HG02678 (cell line): ENCODE measurements around the gene FCMR.
"Not testable (repeated sequence)": the region's sequence is repeated elsewhere in the genome, so short reads cannot be mapped to it uniquely, and the experiment has no call there.

ENCODE experiments used
- ATAC-seq: cut with Tn5 transposase; IDR thresholded peaks from one replicate; pipeline ENCODE4 v1.9.1; 2021; ENCODE audit warnings: mild to moderate bottlenecking, moderate library complexity; ENCODE audit not compliant: unreplicated experiment

The FCMR gene

DNA sequence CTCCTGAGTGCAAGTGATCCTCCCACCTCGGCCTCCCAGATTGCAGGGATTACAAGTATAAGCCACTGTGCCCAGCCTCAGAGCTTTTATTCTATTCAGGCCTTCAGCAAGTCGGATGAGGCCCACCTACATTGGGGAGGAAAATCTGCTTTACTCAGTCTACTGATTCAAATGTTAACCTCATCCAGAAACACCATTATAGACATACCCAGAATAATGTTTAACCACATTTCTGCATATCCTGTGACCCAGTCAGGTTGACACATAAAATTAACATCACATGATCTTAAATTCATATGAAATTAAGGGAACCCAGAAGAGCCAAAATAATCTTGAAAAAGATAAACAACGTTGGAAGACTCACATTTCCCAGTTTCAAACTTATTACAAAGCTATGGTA, 41.4 kb downstream of the FCMR start:
- no peak for ATAC-seq

DNA sequence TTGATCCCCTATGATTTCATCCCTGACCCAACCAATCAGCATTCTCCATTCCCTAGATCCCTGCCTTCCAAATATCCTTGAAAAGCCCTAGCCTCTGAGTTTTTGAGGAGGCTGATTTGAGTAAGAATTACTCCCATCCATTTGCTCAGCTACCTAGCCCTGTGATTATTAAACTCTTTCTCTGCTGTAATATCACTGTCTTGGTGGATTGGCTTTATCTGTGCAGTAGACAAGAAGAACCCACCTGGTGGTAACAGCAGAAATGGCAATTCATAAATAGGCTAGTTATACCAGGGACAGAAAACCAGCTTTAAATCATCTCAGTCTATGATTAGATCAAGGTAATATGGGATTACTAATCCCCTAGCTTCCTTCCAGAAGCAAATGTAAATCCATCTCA, 43.3 kb downstream of the FCMR start:
- no peak for ATAC-seq

DNA sequence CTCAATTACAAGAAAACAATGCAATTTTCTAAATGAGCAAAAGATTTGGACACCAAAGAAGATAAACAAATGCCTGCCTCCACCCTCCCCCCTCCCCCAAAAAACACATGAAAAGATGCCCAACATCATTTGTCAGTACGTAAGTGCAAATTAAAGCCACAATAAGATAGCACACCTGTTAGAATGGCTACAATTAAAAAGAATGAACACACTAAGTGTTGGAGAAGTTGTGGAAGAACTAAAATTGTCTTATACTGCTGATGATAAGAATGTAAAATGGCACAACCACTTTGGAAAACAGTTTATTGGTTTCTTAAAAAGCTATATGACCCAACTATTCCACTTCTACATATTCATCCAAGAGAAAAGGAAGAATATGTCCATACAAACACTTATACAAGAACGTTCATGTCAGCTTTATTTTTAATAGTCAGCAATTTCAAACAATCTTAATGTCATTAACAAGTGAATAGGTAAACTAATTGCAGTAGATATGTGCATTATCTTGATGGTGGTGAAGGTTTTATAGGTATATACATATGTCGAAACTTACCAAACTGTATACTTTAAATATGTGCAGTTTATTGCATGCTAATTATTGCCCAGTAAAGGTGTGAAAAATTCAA, 45.9 kb downstream of the FCMR start:
- no peak for ATAC-seq

DNA sequence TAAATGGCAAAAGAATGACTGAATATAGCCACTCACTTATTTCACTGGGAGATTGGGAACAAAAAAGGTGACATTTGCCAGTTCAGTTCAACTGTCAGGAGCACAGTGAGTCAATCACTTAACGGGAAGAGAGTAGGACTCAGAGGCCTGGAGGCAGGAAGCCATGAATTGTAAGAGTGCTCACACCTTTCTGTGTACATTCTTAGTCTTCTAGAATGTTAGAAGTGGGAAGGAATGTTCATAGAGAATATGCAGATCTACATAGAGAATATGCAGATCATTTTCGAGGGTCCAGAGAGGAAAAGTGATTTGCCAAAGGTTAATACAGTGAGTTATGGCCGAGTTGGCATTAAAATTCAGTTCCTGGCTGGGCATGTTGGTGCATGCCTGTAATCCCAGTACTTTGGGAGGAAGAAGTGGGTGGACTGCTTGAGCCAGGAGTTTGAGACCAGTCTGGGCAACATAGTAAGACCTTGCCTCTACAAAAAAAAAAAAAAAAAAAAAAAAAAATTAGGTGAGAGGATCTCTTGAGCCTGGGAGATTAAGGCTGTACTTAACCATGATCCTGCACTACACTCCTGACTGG, 48.0 kb downstream of the FCMR start:
- ATAC-seq = no peak

DNA sequence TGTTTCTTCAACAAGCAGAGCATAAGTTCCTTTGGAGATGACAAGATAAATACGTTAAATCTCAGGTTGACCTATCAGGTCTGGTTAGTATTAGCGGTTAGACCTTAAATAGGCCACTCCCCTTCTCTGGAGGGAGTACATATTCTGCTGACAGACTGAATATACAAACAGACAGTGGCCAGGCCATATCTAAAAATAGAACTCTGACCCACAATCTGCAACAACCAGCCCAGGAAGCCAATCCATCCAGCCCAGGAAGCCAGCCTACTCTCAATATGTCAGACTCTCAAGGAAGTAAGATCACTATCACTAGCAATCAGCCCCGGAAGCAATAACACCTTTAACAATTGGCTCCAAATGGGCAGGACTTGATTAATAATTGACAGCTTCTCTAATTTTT, 49.6 kb downstream of the FCMR start:
- no peak for ATAC-seq

DNA sequence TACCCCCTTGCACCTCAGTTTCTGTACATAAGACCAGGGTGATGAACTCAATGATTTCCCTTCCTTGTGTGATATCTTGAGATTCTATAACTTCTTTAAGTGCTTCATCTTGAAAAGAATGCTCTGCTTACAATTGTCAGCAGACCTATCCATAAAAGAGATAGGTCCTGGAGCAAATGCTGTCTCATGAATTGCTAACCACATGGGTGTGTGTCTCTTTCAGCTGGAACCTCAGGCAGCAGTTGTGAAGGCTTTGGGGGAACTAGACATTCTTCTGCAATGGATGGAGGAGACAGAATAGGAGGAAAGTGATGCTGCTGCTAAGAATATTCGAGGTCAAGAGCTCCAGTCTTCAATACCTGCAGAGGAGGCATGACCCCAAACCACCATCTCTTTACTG, 53.5 kb downstream of the FCMR start:
- ATAC-seq = no peak

DNA sequence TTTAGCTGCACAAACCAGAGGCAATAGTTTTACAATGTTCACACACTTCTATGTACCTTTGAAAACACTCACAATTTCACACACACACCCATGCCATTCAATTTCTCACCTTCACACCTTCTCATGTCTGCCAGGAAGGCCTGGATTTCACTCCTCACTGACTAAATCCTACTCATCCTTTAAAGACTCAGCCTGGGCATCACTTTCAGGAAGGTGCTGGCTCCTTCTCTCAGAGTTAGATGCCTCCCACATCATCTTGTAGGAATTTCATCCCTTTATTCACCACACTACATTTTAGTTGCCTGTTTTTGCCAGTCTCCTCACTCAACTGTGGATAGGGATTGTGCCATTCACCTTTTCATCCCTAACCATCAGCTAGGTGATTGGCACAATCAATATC, 54.0 kb downstream of the FCMR start:
- no peak for ATAC-seq

DNA sequence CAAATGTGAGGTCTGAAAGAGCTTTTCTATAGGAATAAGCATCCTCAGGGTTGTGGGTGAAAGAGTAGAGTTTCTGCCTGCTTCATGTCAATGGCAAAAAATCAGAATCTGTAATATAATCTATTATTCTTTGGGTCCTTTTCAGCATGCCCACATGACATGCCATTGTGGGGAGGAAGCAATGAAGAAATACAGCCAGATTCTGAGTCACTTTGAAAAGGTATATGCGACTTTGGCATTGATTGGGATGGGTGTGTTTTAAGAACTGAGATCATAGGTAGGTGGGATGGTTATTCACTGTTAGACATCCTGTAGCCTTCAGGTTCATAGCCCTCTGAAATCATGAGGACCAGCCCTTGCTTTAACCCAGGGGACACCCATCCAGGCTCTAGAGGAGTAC, 54.5 kb downstream of the FCMR start:
- no peak for ATAC-seq

DNA sequence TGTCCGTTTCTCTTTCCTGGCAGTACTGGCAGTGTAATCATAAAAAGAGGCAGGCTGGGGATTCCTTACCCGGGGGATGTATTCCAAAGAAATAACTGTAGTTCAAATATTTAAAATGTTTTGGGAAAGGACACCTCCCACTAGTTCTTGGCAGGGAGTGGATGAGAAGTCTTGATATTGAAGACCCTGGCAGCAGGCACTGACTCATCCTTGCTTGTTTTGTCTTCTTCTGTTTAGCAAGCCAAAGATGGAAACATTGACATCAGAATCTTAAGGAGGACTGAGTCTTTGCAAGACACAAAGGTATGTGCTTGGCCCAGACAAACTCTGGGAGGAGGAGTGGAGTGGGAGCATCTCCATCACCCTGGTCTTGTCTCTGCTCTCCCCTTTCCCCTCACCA, 55.7 kb downstream of the FCMR start:
- no peak for ATAC-seq

DNA sequence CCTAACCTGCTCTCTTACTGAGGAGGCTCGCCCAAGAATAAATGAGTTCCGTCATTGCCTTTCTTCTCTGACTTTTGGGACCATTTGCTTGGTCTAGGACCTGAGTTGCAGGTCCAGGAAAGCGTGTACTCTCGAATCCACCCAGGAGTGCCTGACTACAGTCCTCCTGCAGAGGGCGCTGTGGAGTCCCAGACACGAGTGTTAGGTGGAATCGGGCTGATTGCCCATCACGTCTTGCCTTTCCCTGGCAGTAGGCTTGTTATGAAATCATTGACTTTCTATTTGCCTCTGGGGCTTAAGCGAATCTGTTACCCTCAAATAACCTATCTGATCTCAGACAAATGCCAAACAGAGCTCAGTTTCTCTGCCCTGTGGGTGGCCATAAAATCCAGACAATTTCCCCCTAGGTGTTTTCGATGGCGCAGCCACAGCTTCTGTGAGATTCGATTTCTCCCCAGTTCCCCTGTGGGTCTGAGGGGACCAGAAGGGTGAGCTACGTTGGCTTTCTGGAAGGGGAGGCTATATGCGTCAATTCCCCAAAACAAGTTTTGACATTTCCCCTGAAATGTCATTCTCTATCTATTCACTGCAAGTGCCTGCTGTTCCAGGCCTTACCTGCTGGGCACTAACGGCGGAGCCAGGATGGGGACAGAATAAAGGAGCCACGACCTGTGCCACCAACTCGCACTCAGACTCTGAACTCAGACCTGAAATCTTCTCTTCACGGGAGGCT, 56.6 kb downstream of the FCMR start, which contains the start of gene IL20:
Gene IL20 (plus strand): TSS at position 685 of the 733 bp plus-strand sequence. CDS start 230 bp downstream, outside the sequence.
- ATAC-seq = no peak

DNA sequence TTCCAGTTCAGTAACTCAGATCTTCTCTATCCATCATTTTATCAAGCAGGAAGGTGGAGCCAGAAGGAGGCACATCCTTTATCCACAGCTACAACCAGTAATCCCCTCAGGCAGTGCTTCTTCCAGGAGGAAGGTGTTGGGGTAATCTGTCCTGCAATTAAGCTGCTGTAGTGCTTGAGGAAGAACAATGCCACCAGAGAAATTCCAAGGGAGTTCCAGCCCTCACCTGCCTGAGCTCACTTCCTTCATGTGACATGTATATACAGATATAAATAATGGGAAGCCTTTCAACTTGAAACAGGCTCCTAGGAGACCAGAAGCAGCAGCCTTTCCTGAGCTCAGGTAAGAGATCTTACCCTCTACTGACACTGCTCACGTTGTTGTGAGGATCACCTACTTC, 58.5 kb downstream of the FCMR start:
- no peak for ATAC-seq

DNA sequence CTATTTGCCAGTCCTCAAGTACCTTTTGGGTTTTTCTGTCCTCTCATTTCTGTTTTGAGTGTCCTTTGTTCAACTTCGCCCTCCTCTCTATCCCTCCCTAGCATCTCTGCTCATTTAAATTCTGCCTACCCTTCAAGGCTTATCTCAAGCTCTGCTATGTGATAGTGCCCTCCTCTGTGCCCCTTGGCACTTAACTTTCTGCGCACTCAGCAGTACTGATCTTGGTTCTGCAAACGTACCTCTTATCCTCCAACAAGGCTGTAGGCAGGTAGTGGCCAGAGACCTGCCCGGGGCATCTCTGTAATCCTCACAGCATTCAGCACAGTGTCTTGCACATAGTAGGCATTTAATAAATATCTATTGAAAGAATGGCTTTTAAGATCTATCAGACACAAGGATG, 61.6 kb downstream of the FCMR start:
- no peak for ATAC-seq

DNA sequence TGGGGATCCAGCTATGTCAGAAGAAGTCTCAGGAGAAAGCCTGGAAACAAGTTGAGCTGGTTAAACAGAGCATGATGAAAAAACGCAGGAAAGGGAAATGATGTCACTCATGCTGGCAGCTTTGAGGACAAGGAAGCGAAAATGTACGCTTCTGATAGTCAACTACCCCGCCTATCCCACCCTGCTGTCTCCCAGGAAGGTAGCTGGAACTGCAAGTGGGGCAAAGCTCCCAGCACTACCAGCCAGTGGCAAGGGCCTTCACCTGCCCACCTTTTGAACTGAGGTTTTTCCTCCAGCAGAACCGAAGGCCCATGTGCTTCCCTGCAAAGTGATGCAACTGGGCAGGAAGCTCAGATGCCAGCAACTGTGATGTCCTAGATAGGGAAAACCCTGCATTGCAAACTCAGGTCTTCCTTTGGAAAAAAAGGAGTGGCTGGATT, 62.6 kb downstream of the FCMR start:
- no peak for ATAC-seq

DNA sequence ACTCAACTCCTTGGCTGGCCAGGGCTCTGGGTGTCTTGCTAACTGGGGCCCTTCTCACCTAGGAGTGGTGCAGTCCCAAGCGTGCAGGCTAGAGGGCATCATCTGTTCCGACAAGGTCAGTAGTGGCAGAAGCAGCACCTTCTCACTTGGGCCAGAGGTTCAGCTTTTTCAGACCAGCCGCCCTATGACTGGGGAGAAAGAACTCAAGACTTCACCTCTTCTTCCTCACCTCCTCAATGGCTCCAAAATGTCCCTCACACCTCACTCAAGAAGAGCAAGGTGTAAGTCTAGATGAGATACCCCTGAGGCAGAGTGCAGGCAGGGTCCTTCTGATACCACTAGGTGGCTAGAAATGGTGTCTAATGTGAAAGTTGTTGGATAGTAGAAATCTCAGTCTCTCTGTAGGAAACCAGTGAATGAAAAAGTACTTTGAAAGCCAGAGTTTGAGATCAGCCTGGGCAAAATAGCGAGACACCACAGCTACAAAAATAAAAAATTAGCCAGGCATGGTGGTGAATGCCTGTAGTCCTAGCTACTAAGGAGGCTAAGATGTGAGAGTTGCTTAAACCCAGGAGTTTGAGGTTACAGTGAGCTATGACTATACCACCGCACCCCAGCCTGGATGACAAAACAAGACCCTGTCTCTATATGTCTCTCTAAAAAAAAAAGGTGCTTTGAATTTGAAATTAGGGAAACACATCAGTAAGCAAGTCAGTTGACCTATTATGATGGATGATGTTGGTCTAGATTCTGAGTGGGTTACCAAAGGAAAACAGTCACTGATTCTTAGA, 64.9 kb downstream of the FCMR start:
- ATAC-seq = no peak

DNA sequence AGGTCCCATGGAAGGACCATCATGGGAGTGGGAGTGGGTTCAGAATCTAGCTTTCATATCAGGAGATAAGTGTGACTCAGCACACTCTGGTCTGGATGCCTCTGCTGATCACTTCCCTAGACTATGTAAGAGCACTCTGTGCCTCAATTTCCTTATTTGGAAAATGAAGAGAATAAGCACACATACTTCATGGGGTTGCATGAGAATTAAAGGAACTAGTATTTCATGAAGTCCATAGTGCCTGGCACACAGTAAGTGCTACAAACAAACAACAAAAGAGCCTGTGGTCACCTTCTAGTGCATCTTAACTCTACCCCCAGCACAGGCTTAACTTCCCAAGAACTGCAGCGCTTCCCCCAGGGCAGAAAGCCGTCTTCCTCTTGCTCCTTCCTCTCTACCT, 65.9 kb downstream of the FCMR start:
- no peak for ATAC-seq

DNA sequence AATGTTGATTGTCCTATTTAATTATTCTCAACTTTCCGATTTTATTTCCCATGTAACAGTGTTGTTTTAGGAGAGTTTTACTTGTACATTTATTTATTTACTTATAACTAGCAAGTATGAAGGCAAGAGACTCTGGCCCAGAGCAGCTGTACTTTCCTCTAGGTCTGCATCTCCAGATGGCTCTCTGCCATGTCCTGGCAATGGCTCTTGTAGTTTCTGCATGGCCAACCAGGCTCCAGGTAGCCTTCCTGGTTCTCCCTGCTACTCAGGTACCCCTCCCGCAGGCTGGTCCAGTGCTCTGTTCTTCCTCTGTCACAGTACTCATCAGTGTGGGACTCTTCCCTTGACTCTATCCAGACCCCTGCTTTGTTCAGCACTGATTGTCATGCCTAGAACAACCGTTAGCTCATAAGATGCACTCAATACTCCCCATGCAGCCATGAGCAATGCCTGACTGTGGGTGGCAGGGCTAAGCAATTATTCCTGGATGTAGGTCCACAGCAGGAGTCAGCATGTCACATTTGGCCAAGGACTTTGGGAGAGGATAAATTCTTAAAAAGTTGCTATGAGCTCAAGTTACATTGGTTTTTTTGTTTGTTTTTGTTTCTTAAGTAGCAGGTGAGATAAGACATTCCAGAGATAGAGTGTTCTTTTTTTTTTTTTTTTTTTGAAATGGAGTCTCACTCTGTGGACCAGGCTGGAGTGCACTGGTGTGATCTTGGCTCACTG, 67.2 kb downstream of the FCMR start:
- ATAC-seq = no peak

DNA sequence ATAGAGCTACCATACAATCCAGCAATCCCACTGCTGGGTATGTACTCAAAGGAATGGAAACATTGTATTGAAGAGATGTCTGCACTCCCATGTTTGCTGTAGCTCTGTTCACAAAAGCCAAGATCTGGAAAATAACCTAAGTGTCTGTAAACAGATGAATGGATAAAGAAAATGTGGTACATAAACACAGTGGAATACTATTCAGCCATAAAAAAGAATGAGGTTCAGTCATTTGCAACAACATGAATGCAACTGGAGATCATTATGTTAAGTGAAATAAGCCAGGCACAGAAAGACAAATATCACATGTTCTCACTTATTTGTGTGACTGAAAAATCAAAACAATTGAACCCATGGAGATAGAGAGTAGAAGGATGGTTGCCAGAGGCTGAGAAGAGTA, 68.0 kb downstream of the FCMR start:
- not testable (repeated sequence) for ATAC-seq
